CD14-positive monocyte (primary cell): Measurements from ENCODE around the gene TMC6. TPM values are rescaled to one million over a fixed set of nuclear protein-coding genes. Genes with fewer than 3 reads are reported as not detected.

ENCODE experiments used
- DNase-seq, 3 donors: peaks; one replicate each; pipeline ENCODE4 v3.0.0-alpha.2; 2011 to 2022
- H2AFZ ChIP-seq: 2 replicates; pipeline ENCODE4 v1.6.0; 2012; ENCODE audit warnings: mild to moderate bottlenecking, low read depth, low read length, inconsistent platforms; ENCODE audit not compliant: insufficient read depth, poor library complexity, severe bottlenecking
- H3K27ac ChIP-seq, 2 donors: 1 replicate in 1 of 2; 2 replicates in 1 of 2; pipeline ENCODE4 v1.5.1; 2012 to 2013; ENCODE audit warnings: low read length in 2 of 2, control low read depth in 1 of 2, inconsistent platforms in 1 of 2, low read depth in 1 of 2, mild to moderate bottlenecking in 1 of 2
- H3K27me3 ChIP-seq, 2 donors: one replicate each; pipeline versions ENCODE4 v1.6.0 to v1.6.1; 2011 to 2013; ENCODE audit warnings: low read length in 2 of 2; ENCODE audit not compliant: control insufficient read depth in 2 of 2, insufficient read depth in 2 of 2
- H3K36me3 ChIP-seq, 2 donors: replicated peaks in 1 of 2; 1 replicate in 1 of 2; 2 replicates in 1 of 2; pipeline versions ENCODE4 v1.5.1 to v1.6.1; 2012 to 2013; ENCODE audit warnings: low read length in 2 of 2, control low read depth in 1 of 2, inconsistent platforms in 1 of 2, mild to moderate bottlenecking in 1 of 2; ENCODE audit not compliant: insufficient read depth in 2 of 2, control insufficient read depth in 1 of 2
- H3K4me1 ChIP-seq, 2 donors: 1 replicate in 1 of 2; 2 replicates in 1 of 2; pipeline versions ENCODE4 v1.5.1 to v1.6.1; 2012 to 2013; ENCODE audit warnings: low read length in 2 of 2, control low read depth in 1 of 2, inconsistent platforms in 1 of 2, mild to moderate bottlenecking in 1 of 2, moderate library complexity in 1 of 2; ENCODE audit not compliant: insufficient read depth in 2 of 2, control insufficient read depth in 1 of 2
- H3K4me2 ChIP-seq: replicated peaks from 2 replicates; pipeline ENCODE3; 2012; ENCODE audit warnings: low read length, moderate library complexity, mild to moderate bottlenecking; ENCODE audit not compliant: poor library complexity, severe bottlenecking; ENCODE audit errors: extremely low read depth
- H3K4me3 ChIP-seq, 3 experiments: fragments of 200-600 bp in 1 of 3; sonication (generic) in 1 of 3; replicated peaks in 1 of 3; 1 replicate in 2 of 3; 2 replicates in 1 of 3; pipeline ENCODE4 v1.5.1; 2011 to 2013; ENCODE audit warnings: low read length in 3 of 3, mild to moderate bottlenecking in 3 of 3, control low read depth in 2 of 3, low read depth in 2 of 3, inconsistent platforms in 1 of 3, moderate library complexity in 1 of 3
- H3K79me2 ChIP-seq: 2 replicates; pipeline ENCODE4 v1.6.0; 2012; ENCODE audit warnings: mild to moderate bottlenecking, control low read depth, inconsistent platforms, low read length, moderate library complexity; ENCODE audit not compliant: insufficient read depth
- H3K9ac ChIP-seq: 2 replicates; pipeline ENCODE4 v1.6.0; 2017; ENCODE audit warnings: low read length, mild to moderate bottlenecking; ENCODE audit not compliant: insufficient read depth, poor library complexity, severe bottlenecking
- H3K9me3 ChIP-seq, 2 donors: replicated peaks in 1 of 2; 1 replicate in 1 of 2; 2 replicates in 1 of 2; pipeline versions ENCODE4 v1.5.1 to v1.6.1; 2012 to 2013; ENCODE audit warnings: low read length in 2 of 2, control low read depth in 1 of 2; ENCODE audit not compliant: control insufficient read depth in 1 of 2, insufficient read depth in 1 of 2
- H4K20me1 ChIP-seq: 2 replicates; pipeline ENCODE4 v1.6.0; 2012; ENCODE audit warnings: mild to moderate bottlenecking, low read length, control low read depth, moderate library complexity; ENCODE audit not compliant: insufficient read depth
- H3K27ac Mint-ChIP-seq, 7 donors: one replicate each; pipeline ENCODE4 v1.8.0; 2020; ENCODE audit warnings: mild to moderate bottlenecking in 7 of 7, mixed read lengths in 7 of 7, moderate library complexity in 6 of 7, inconsistent platforms in 2 of 7
- H3K27me3 Mint-ChIP-seq, 3 donors: one replicate each; pipeline ENCODE4 v1.8.0; 2021 to 2022; ENCODE audit warnings: low read depth in 3 of 3, mild to moderate bottlenecking in 3 of 3, mixed read lengths in 3 of 3, moderate library complexity in 3 of 3, inconsistent platforms in 1 of 3
- H3K36me3 Mint-ChIP-seq, 2 donors: one replicate each; pipeline ENCODE4 v1.8.0; 2020; ENCODE audit warnings: mixed read lengths in 2 of 2, inconsistent platforms in 1 of 2, mild to moderate bottlenecking in 1 of 2
- H3K4me1 Mint-ChIP-seq: one replicate; pipeline ENCODE4 v1.8.0; 2020; ENCODE audit warnings: mild to moderate bottlenecking, mixed read lengths
- H3K4me3 Mint-ChIP-seq, 2 donors: one replicate each; pipeline ENCODE4 v1.8.0; 2020; ENCODE audit warnings: mild to moderate bottlenecking in 2 of 2, mixed read lengths in 2 of 2, moderate library complexity in 1 of 2
- H3K9me3 Mint-ChIP-seq, 7 donors: one replicate each; pipeline ENCODE4 v1.8.0; 2020 to 2022; ENCODE audit warnings: mixed read lengths in 7 of 7, mild to moderate bottlenecking in 6 of 7, moderate library complexity in 6 of 7, inconsistent platforms in 2 of 7
- WGBS: methylation state at CpG from one replicate; pipeline ENCODE4 v1.1.5; 2013; ENCODE audit warnings: missing lambda C conversion rate; ENCODE audit not compliant: insufficient coverage; 5-methylcytosine and 5-hydroxymethylcytosine counted together
- intact Hi-C, 2 donors: fragments of 100-400 bp; cut with micrococcal nuclease; formaldehyde crosslinking; loops; one replicate each; pipeline versions ENCODE4 v1.15.0 to v1.15.1; 2023
- polyA plus RNA-seq, 3 donors: library from polyadenylated mRNA; depleted of rRNA in 1 of 3; unstranded in 2 of 3; stranded (reverse) in 1 of 3; fragments of 300-500 nt in 2 of 3; fragments of >200 nt in 1 of 3; fragmentation: Illumina TruSeq in 2 of 3; gene quantifications; 1 replicate in 2 of 3; 2 replicates in 1 of 3; pipeline ENCODE4 v1.2.3, GENCODE V29; 2012 to 2021
- TF ChIP-seq, protein P1 (sequence below): fragments of 200-600 bp; IDR thresholded peaks from one replicate; pipeline ENCODE4 v1.8.0; 2022; ENCODE audit warnings: antibody characterized with exemption, mild to moderate bottlenecking

Gene TMC6
- polyA plus RNA-seq, 3 donors = 60.1 to 107 (median 79.2) TPM

DNA sequence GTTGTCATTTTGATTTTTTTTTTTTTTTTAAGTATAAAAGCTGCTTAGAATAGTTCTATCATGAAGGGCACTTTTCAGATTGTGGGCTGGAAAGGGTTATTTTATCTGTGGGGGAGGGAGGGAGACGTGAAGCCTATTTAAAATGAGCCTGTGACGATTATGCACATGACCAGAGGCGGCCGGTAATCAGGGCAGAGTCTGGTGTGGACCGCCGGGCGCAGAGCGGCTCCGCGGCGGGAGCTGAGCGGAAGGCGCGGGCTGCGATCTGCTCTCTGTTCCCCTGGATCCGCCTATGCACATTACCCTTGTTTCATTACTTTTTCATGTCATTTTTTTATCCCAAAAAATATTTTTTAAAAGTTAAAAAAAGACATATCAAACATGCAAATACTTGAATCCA, 23.5 kb downstream of the TMC6 start:
- H3K27ac ChIP-seq = no peak overlapping the region
- H4K20me1 ChIP-seq = peaks cover 22% of the 10 kb centered on the region

DNA sequence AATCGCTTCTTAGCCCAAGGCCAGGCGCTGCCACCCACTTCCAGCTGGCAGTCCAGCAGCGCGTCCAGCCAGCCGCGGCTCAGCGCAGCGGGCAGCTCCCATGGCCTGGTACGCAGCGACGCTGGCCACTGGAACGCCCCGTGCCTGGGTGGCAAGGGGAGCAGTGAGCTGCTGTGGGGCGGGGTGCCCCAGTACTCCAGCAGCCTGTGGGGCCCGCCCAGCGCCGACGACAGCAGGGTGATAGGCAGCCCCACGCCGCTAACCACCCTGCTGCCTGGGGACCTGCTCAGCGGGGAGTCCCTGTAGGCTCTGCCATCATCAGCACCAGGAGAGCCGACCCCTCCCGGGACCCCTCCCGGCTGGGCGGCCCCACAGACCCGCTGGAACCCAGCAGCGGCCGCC, 24.0 kb downstream of the TMC6 start:
- Histone ChIP-seq H4K20me1 (peaks cover 17% of the 10 kb centered on the region), H3K27me3 (no peaks in the 10 kb centered on the region), H3K79me2 (no peaks in the 10 kb centered on the region), H3K36me3 (peaks cover 26 to 73% of the 10 kb centered on the region in 2 donors), H2AFZ (no peak overlapping the region), H3K4me1 (no peaks in the 10 kb centered on the region), H3K9me3 (peaks cover 0 to 4% of the 10 kb centered on the region in 2 donors), H3K4me3 (no peak overlapping the region), H3K27ac (no peak overlapping the region), H3K9ac (no peak overlapping the region), H3K4me2 (no peak overlapping the region)
- Mint-ChIP-seq H3K36me3 (peaks cover 62 to 79% of the 10 kb centered on the region in 2 donors), H3K9me3 (peaks cover 0 to 6% (median 4%) of the 10 kb centered on the region in 7 donors), H3K27ac (no peak overlapping the region), H3K4me1 (no peaks in the 10 kb centered on the region), H3K27me3 (no peaks in the 10 kb centered on the region), H3K4me3 (no peak overlapping the region)
- 97% methylated on average over 19 of the region's 28 CpGs for WGBS
- DNase-seq = no peak
- intact Hi-C loops = loop anchor here in 1 of 2 donors (5.0 kb wide), 1 partner anchor 128 kb away; the partner anchor contains the start of gene TMEM235
- TF ChIP-seq, protein P1, sequence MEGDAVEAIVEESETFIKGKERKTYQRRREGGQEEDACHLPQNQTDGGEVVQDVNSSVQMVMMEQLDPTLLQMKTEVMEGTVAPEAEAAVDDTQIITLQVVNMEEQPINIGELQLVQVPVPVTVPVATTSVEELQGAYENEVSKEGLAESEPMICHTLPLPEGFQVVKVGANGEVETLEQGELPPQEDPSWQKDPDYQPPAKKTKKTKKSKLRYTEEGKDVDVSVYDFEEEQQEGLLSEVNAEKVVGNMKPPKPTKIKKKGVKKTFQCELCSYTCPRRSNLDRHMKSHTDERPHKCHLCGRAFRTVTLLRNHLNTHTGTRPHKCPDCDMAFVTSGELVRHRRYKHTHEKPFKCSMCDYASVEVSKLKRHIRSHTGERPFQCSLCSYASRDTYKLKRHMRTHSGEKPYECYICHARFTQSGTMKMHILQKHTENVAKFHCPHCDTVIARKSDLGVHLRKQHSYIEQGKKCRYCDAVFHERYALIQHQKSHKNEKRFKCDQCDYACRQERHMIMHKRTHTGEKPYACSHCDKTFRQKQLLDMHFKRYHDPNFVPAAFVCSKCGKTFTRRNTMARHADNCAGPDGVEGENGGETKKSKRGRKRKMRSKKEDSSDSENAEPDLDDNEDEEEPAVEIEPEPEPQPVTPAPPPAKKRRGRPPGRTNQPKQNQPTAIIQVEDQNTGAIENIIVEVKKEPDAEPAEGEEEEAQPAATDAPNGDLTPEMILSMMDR = no peak

More for the DNA sequence above, 23.5 kb downstream of the TMC6 start:
- DNase-seq = no peak
- H3K79me2 ChIP-seq = no peaks in the 10 kb centered on the region
- H3K36me3 Mint-ChIP-seq = peaks cover 60 to 79% of the 10 kb centered on the region in 2 donors
- no peaks in the 10 kb centered on the region for H3K4me1 Mint-ChIP-seq
- TF ChIP-seq, protein P1 = no peak
- H3K27me3 Mint-ChIP-seq = no peaks in the 10 kb centered on the region
- H3K36me3 ChIP-seq = peaks cover 27 to 73% of the 10 kb centered on the region in 2 donors
- H3K9ac ChIP-seq = no peak overlapping the region
- H3K4me3 Mint-ChIP-seq = no peak overlapping the region
- WGBS = 98% methylated on average over 14 of the region's 16 CpGs
- no peak overlapping the region for H3K27ac Mint-ChIP-seq
- no peak overlapping the region for H3K4me2 ChIP-seq
- intact Hi-C loops = no loop called here
- H3K4me3 ChIP-seq = no peak overlapping the region
- no peak overlapping the region for H2AFZ ChIP-seq
- peaks cover 0 to 4% of the 10 kb centered on the region in 2 donors for H3K9me3 ChIP-seq
- H3K27me3 ChIP-seq = no peaks in the 10 kb centered on the region
- H3K4me1 ChIP-seq = no peaks in the 10 kb centered on the region
- H3K9me3 Mint-ChIP-seq = peaks cover 0 to 6% (median 3%) of the 10 kb centered on the region in 7 donors
